NCI-H2196 (cell line): Measurements from ENCODE around the gene VGLL4.

ENCODE experiments used
- DNase-seq: peaks from one replicate; lab custom pipeline; 2025; ENCODE audit not compliant: unreplicated experiment; lab: John Stamatoyannopoulos, UW

VGLL4 gene

DNA sequence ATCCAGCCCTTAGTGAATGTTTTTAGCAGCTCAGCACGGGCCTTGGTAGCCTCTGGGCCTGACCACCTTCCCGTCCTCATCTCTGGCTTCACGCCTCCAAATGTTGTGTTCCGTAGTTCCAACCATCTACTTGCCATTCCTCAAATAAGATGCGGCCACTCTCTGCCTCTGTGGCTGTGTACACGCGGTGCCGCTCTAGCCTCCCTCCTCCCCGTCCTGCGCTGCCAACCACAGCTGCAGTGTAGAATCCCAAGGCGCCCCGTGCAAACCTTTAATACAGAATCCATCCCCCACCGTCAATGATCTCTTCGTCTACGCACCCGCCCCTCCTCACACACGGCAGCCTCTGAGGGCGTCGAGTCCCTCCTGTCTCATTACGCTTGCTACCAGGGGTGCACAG, 77.2 kb downstream of the VGLL4 start:
- DNase-seq = no peak

DNA sequence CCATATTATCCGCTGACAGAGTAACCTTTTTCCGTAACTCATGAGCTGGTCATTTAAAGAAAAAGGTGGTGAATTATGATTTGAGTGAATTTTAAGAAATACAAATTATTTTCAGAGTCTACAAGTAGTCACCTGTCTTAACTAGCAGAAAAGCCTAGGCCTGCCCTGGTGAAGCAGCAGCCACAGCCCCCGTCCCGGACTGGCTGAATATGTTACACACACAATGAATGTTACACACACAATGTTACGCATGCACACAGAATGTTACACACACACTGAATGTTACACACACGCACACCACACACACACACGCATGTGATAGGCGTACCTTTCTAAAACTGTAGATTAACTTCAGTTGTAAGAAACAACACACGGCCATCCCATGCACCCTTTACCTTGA, 77.8 kb downstream of the VGLL4 start:
- DNase-seq = no peak

DNA sequence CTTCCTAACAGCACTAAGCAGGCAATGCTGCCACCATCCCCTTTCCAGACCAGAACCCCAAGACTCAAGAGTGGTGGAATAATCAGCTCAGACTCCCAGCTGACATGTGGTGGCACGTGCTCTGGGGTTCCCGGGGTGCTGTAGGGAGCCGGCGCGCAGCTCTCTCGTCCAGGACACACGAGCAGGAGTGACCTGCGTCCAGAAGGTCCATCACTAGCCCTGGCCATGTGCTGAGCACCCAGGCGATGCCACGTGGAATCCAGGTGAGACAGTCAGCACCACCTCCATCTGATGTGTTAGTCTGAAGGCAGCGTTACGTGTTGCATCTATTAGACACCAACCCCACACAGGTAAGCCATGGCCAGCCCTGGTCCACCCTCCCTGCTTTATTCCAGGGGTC, 78.2 kb downstream of the VGLL4 start:
- DNase-seq = no peak

DNA sequence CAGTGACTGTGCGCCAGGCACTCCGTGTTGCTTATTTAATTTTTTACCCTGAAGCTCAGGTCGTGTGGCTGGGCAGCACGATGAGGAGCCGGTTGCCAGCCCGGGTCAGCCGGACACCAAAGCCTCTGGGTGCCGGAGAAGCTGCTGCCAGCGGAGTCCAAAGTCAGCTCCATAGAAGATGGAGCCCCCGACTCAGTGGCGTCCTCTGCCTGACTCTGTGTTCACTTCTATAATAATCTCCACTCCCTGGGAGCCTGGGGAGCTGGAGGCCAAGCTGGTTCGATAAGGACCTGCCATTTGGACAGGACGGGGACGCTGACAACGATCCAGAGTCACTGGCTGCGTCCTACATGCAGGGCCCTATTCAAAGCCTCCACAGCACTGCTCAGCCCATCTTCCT, 78.6 kb downstream of the VGLL4 start:
- no peak for DNase-seq

DNA sequence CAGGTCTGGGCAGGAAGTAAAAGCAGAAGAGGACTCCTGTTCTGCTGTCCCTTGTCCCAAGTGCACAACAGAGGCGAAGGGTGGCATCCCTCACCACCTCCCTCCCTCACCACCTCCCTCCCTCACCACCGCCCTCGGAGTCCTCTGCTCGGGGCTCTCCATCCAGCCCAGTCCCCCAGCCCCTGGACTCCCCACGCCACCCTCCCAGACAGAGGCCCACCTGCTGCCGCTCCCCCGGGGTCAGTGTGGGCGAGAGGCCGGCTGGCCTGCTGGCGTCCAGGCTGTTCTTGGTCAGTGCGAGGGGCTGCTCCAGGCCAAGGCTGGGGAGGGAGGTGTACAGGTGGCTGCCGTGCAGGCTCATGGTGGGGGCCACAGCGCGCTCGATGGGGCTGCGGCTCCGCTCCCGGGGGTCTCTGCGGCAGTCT, 79.1 kb downstream of the VGLL4 start:
- no peak for DNase-seq

DNA sequence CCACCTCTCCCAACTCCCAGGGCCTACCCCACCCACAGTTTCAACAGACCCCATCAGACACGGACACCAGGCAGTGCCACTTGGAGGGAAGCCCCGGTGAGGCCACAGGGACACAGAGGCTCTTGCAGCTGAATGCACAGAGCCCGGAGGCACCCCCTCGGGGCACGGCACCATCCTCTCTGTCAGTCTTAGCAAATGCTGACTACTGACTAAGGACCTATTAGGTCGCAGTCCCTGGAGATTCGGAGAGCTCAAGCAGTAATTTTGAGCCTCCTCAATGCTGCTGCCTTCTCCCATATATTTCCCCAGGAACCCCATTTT, 79.9 kb downstream of the VGLL4 start:
- DNase-seq = no peak

DNA sequence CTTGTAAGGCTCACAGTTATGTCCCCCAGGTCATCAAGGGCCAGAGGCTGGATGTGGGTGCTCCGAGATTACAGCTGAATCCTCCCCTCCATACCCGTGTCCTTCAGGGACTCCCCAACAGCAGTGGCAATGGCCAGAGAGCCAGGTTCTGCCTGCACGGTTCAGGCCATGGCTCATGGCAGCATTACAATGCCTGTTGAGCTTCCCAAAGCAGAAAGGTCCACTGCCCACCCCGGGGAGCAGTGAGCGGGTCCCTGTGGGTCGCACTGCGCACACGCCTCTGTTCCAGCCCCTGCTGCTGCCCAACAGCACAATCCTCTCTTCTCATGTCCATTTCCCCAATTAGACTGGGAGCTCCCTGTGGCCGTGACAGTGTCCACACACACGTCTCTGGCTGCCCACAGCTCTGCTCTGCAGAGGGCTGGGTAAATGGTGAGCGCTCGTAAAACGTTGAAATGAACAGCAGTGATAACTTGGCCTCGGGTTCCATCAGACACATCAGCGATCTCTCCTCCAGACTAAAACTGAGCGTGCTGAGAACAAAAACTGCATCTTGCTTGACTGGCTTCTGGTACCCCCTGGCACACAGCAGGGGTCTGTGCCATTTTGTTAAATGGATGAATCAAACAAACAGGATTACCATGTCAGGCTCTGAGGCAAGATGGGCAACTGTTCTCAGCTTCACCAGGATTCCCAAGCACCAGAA, 80.4 kb downstream of the VGLL4 start:
- DNase-seq = no peak

DNA sequence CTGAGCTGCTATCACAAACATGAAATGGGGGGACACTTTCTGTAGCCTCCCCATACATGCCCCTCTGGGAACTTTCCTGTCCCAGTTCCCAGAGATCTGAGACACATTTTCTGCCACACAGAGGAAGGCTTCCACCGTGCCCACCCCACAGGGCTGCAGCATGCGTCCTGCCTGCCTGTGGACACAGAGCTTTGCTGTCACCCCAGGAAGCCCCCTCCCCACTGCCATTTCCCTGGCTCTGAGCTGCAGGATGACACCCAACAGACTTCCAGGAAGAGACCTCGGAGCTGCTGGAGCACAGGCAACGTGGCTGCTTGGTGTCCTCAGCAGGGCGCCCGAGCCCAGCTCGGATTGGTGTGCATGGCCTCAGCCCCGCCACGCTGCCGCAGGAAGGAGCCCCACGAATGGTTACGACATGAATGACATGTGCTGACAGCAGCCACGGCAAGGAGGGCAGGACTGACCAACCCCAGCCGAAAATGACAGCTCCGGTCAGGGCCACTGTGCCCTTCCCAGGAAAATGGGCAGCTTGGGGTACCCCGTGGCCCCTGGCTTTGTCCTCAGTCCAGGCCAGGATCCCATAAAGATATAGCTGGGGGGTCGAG, 81.3 kb downstream of the VGLL4 start:
- DNase-seq = no peak

DNA sequence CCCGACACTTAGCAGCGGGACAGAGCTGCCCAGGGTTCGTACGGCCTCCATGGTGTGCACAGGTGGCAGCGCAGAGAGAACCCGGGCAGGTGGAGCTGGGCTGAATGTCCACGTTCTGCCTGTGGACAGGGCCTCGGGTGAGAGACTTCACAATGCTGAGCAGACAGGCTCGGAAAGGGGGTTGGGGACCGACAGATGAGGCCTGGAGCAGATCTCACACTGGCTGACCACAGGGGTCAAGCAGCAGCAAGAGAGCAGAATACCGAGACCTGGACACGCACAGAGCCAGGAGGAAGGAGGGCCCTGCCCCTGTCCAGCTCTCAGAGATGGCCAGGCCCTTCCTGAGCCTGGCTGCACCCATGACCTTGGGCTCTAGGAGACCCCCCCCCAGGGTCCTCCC, 83.0 kb downstream of the VGLL4 start:
- DNase-seq = no peak

DNA sequence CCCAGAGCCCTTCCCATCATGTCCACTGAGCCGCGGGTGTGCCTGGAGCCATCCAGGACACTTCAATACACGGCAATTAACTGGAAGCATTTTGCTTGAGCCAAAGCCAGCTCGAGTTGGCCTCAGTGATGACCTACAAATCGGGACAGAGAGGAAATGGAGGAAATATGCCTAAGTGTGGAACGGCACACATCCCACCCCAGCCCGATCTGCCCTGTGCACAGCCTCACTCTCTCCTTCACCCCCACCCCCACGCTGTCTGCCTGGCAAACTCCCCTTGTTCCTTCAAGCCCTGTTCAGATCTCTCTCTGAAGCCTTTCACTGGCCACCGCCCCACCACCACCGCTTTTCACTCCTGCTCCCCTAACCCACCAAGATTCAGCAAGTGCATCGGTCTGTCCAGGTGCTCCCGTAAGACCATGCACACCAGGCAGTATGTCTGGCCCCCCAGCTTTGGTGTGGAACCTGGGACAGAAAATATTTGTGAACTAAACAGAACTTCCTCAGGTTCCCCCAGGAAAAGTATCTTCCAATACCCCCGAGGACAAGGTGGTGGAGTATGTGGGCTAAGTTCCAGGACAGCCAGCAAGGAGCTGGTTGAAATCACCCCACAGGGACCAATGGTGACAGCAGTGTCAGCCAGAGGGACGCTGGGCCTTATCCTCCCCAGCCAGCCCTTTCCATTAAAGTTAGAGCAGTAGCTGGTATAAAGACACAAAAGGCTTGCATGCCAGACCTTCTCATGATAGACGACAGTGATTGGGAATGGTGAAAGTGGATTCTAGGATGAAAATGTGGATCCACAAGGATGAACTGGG, 83.7 kb downstream of the VGLL4 start:
- DNase-seq = no peak

DNA sequence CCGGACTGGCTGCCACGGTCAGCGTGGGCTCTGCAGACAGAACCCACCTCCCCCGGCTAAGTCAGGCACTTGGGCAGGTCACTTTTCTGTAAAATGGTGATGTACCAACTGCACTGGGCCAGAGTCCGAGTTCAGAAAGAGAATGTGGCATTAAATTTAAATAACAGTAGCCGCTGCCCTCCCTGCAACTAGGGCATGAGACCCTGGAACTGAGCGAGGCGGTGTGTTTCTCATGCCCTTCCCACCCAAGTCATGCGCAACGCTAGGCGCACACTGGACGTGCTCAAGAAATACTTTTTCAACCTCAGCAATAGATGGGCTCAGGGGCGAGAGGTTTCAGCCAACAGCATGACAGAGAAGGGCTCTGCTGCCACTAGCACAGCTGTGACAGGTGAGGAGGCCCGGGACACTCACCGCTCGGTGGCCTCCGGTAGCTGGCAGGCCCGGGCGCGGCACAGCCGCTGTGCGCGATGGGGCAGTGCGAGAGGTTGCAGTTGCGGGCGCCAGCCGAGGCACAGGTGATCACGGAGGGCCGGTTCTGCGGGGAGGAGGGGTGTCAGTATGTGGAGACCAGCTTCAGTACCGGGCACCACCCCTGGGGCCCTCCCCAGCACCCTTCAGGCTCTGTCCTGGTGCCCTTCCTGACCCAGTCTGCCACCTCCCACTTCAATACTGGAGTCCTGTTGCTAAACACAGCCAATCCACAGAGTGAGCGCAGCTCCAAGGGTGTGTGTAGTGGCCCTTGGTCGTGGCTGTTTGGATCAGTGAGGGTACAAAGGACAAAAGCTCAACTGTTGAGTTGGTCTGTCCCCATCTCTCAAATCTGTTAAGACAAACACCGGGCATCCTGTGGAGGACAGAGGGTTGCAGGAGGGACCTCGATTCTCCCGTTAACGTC, 84.5 kb downstream of the VGLL4 start:
- no peak for DNase-seq

DNA sequence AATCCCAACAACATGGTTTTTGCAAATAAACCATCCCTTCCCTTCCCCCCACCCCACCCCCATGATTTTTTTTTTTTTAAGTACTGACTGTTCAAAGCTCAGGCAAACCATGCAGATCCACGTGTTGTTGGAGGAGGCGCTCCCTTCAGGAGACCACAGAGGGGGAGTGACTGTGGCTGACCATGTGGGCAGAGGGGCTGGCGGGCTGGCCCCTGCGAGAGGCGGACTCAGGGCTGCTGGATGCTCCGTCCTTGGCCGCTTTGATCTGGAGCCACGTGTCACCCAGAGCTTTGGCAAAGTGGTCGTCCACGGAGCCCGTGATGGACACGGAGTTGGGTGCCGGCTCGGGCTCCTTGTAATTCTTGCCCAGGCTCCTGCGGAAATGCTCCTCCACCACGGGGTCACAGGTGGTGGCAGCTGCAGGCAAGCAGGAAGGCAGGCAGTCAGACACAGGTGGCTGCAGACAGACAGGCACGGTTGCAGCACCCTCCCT, 85.3 kb downstream of the VGLL4 start:
- no peak for DNase-seq

DNA sequence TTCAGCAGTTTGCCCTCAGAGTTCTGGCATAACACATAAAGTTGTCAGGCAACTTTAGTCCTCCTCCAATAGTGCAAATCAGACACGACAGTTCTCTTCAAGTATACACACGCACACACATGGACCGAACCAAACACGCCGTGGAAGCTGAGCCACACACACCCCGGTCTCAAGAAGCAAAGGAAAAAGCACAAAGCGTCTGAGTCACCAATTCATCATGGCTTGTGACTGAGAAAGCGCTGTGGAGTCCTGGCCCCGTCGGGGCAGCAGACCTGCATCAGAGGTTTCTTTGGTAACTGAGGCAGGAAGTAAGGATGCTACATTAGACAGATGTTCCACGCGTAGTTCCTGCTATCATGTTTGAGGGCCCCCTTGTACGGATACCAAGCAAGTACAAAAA, 85.7 kb downstream of the VGLL4 start:
- no peak for DNase-seq

DNA sequence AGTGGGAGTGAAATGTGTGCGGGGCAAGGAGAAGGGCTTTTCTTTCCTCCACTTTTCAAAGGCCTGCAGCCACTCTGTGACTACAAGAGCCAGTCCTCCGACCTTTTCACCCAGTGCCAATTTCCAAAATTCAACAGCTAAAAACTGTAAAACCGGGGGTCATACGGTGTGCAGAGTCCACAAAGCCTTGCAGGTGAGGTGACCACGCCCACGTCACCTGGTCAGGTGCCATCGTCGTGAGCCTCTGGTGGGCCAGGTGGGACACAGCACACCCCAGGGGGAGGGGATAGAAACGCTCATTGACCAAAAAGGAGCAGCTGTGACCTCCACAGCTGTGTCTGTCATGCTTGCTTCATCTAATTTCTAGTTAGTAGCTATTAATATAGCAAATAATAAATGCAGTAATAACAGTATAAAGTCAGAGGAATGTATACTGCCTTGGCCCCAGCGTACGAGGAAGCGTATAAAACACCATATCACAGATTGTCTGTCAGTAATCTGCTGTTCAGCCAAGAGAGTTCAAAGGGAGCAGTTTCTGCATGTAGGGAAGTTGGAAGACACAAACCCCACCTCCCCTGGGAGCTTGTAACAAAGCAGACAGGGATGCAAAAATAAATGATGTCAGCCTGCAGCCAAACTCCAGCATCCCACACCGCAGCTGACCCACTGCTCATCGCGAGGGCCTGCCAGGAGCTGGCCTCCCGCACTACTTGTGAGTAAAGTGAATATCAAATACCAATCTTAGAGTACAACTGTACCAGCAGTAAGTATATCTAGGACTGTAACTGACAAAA, 86.7 kb downstream of the VGLL4 start:
- DNase-seq = no peak

DNA sequence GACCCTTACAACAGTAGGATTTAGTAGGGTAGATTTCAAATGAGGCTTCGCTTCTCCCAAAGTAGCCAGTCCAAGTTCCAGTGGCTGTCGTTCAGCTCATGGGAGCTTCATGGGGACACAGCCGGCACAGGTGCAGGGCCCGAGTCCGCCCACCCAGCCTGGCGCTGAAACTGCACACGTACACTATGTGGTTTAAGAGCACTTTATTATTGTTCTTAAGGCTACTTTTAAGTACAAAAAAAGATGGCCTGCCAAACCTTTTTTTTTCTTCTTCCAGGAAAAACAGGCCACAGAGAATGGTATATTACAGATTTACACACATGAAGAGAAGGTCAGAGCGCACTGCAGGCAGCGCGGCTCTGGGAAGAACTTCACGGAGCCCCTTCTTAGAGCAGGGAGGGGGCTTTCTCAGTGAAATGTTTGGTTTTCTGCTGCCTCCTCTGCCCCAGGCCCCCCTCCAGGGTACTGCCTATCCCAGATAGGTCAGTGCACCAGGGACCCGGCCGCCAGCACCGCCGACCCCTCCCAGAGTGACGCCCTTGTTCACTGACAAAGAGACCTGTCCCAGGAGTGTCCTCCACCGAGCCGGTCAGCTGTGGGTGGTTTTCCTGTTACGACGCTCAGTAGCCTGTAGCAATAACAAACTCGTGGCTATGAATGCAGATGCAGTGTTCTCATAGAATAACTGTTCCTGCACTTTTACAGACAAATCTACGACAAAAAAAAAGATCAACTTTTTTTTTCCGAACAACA, 87.7 kb downstream of the VGLL4 start:
- no peak for DNase-seq

DNA sequence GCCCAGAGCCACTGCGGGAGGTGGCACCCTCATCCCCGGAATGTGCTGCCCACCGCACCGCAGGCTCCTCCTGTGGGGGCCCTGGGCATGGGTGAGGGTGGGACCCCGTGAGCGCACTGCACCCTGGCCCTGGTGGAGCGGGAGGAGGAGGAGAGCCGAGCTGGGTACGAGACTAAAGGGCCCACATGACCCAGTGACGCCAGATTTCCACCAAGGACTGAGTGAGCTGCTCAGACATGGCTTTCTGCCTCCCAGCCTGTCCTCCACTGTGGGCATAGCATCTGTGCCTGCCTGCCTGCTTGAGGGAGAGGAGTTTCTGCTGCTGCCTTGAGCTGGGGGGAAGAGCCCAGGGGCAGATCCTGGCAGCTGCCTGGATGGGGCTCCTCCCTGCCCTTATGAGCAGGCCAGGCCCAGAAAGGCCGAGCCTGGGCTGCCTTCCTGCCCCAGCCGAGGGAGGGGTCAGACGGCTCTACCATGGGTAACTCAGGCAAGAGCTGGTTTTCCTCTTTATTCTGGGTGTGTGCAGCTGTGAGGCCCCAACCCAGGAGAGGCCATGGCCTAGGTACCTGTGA, 88.4 kb downstream of the VGLL4 start:
- no peak for DNase-seq

DNA sequence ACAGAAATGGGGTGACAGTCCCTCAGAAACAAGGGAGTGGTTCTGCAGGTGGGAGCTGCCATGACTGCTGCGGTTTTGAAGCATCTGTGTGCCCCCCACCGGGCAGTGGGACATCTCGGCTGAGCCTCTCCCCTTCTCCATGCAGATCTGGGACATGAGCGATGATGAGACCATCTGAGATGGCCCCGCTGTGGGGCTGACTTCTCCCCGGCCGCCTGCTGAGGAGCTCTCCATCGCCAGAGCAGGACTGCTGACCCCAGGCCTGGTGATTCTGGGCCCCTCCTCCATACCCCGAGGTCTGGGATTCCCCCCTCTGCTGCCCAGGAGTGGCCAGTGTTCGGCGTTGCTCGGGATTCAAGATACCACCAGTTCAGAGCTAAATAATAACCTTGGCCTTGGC, 89.0 kb downstream of the VGLL4 start:
- DNase-seq = no peak

DNA sequence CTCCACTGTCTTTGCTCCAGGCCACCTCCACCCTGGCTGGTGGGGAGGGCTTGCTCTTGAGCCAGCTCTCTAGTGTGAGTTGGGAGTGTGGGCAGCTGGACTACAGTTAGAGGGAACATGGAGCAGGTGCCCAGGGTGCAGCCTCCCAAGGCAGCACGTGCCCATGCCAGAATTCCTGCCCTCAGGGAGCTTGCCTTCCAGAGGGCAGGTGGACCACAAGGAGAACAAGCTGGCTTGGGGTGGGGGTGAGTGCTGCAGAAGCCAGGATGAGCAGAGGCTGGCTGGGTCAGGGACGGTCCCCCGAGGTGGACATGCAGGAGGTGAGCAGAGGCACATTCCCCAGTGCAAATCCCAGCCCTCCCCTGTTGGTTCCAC, 89.5 kb downstream of the VGLL4 start:
- DNase-seq = no peak

DNA sequence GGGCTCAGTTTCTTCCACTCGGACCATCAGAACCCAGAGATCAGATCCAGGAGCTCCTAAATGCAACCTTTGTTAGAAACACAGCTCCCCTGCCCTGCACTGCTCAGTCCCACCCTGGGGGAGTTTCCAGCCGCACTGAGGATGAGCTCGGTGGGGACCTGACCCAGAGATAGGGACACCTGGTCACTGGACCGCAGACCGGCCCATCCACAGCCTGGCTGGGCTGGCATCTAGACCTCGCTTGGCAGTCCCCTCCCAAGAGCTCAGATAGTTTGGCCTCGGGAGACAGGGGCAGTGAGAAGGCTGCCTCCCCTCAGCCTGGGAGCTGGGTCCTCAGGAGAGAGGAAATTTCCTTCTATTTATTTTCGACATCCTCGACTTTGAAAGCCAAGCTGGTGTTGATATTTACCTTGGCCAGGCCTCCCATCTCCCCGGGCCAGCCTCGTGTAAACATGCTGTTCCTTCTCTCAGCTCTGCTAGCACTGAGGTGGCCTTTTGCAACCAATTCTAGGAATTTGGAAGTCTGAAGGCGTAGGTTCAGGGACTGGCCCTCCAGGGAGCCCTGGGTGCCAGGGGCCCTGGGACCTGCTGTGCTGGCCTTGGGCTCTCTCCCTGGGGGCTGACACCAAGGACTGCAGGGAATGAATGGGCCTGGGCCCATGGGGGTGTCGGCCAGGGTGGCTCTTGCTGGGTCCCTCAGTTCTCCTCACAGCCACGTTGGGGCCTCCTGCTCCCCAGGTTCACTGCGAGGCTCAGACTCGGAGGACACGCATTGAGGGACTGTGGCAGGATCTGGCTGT, 90.1 kb downstream of the VGLL4 start:
- no peak for DNase-seq
